Chondrocyte (in vitro differentiated cells): Measurements from ENCODE around the gene ACOXL. TPM values are rescaled to one million over a fixed set of nuclear protein-coding genes. Genes with fewer than 3 reads are reported as not detected.

Experiments used
- DNase-seq: peaks from one replicate; pipeline ENCODE4 v3.0.0; 2021; ENCODE audit warnings: mixed read lengths, low spot score
- H3K27ac Mint-ChIP-seq: one replicate; pipeline ENCODE4 v1.8.0; 2021; ENCODE audit warnings: mild to moderate bottlenecking, moderate library complexity, mixed read lengths; ENCODE audit not compliant: unreplicated experiment
- H3K27me3 Mint-ChIP-seq: 2 replicates; pipeline ENCODE4 v1.8.0; 2021; ENCODE audit warnings: low read depth, mixed read lengths
- H3K36me3 Mint-ChIP-seq: 2 replicates; pipeline ENCODE4 v1.8.0; 2021; ENCODE audit warnings: low read depth, mixed read lengths
- H3K4me1 Mint-ChIP-seq: 2 replicates; pipeline ENCODE4 v1.8.0; 2021; ENCODE audit warnings: low read depth, mild to moderate bottlenecking, mixed read lengths
- H3K4me3 Mint-ChIP-seq: one replicate; pipeline ENCODE4 v1.8.0; 2021; ENCODE audit warnings: mild to moderate bottlenecking, moderate library complexity, mixed read lengths; ENCODE audit not compliant: unreplicated experiment
- H3K9me3 Mint-ChIP-seq: 2 replicates; pipeline ENCODE4 v1.8.0; 2021; ENCODE audit warnings: low read depth, mixed read lengths
- total RNA-seq: library from RNA; stranded (reverse); gene quantifications from 3 replicates; pipeline ENCODE4 v1.2.1, GENCODE V29; 2021
- TF ChIP-seq, protein P1 (sequence below): fragments of 200-600 bp; sonication (generic); IDR thresholded peaks from 2 replicates; pipeline ENCODE4 v1.5.0; 2021; ENCODE audit warnings: antibody characterized with exemption, mild to moderate bottlenecking, moderate library complexity

Gene ACOXL
- total RNA-seq, 1 donor from 2014 or later, result not detected

DNA sequence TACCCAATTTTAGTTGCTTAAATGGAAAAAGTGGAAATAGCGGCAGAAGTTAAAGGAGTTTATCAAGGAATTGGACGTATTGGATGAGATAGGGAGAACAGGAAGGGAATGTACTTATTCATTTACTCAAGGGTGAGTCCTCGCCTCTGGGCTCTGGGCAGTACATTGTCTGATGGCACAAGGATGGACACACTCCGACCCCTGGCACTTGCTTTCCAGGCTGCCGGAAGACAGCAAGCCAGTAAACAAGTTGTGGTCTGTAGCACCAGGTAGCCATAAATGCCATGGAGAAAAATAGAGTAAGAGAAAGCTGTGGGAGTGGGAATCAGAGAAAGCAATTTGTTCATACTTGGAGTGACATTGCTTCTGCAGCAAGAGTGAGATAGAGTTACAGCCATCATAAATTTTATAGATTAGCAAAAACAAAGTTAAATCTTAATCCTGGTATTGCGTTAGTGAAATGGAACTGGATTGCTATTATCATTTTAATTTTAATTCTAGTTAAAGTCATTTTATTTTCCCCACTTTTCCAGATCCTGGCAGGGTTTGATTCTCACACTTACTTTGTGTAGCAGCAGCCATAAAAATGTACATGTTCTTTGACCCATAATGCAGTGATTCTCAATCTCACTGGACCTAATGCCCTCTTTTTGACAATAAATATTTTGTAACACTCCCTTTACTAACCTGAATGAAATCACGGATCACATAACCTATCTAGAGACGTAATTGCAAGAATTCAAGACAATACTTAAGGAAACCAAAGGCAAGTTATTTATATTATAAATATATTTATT is 252.5 kb downstream of the ACOXL start:
- no peak overlapping the region for H3K4me3 Mint-ChIP-seq
- TF ChIP-seq, protein P1, sequence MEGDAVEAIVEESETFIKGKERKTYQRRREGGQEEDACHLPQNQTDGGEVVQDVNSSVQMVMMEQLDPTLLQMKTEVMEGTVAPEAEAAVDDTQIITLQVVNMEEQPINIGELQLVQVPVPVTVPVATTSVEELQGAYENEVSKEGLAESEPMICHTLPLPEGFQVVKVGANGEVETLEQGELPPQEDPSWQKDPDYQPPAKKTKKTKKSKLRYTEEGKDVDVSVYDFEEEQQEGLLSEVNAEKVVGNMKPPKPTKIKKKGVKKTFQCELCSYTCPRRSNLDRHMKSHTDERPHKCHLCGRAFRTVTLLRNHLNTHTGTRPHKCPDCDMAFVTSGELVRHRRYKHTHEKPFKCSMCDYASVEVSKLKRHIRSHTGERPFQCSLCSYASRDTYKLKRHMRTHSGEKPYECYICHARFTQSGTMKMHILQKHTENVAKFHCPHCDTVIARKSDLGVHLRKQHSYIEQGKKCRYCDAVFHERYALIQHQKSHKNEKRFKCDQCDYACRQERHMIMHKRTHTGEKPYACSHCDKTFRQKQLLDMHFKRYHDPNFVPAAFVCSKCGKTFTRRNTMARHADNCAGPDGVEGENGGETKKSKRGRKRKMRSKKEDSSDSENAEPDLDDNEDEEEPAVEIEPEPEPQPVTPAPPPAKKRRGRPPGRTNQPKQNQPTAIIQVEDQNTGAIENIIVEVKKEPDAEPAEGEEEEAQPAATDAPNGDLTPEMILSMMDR, result no peak
- H3K9me3 Mint-ChIP-seq, result peaks cover 13% of the 10 kb centered on the region
- H3K4me1 Mint-ChIP-seq, result no peaks in the 10 kb centered on the region
- H3K27ac Mint-ChIP-seq, result no peak overlapping the region
- no peak for DNase-seq
- H3K36me3 Mint-ChIP-seq, result peaks cover 6% of the 10 kb centered on the region
- H3K27me3 Mint-ChIP-seq, result peaks cover 22% of the 10 kb centered on the region

DNA sequence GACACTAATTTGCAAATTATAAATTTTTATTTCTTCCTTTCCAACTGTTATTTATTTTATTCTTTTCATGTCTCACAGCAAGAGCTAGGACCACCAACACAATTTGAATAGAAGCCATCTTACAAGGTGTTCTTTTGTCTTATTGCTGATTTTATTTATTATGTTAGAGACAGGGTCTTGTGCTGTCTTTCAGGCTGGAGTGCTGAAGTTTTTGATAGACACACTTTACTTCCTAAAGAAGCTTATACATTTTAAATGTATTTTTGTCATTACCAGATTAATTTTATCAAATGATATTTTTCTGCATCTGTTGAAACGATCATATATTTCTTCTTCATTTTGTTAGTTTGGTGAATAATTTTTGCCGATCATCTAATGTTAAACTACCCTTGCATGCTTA is 258.1 kb downstream of the ACOXL start:
- TF ChIP-seq, protein P1, result no peak
- peaks cover 11% of the 10 kb centered on the region for H3K27me3 Mint-ChIP-seq
- H3K4me3 Mint-ChIP-seq, result no peak overlapping the region
- no peak overlapping the region for H3K27ac Mint-ChIP-seq
- peaks cover 7% of the 10 kb centered on the region for H3K36me3 Mint-ChIP-seq
- peaks cover 17% of the 10 kb centered on the region for H3K4me1 Mint-ChIP-seq
- no peak for DNase-seq
- peaks cover 29% of the 10 kb centered on the region for H3K9me3 Mint-ChIP-seq

DNA sequence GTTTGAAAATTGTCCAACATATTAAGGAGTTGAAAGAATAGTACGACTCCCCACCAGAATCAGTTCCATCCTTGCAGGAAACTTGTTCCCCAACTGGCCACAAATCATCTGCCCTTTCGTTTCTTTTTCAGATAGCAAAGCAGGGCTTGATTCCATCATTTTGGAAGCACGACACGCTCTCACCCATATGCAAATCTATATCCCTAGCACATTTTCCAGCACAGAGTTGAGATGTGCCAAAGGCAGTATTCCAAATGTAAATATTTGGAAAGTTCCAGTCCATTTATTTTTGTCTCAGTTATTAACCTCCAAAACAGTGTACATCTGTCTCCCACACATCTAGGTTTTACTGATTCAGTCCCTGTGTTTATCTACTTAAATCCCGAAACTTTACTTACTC is 259.5 kb downstream of the ACOXL start:
- Mint-ChIP-seq H3K27me3 (peaks cover 12% of the 10 kb centered on the region), H3K27ac (no peak overlapping the region), H3K4me3 (no peak overlapping the region), H3K4me1 (peaks cover 17% of the 10 kb centered on the region), H3K9me3 (peaks cover 29% of the 10 kb centered on the region), H3K36me3 (peaks cover 7% of the 10 kb centered on the region)
- TF ChIP-seq, protein P1, result no peak
- no peak for DNase-seq

GRCh38 chr2:110992886-110993285 is 260.5 kb downstream of the ACOXL start:
- no peak for DNase-seq
- peaks cover 17% of the 10 kb centered on the region for H3K27me3 Mint-ChIP-seq
- H3K4me1 Mint-ChIP-seq, result peaks cover 17% of the 10 kb centered on the region
- no peak overlapping the region for H3K27ac Mint-ChIP-seq
- H3K4me3 Mint-ChIP-seq, result no peak overlapping the region
- TF ChIP-seq, protein P1, result no peak
- peaks cover 7% of the 10 kb centered on the region for H3K36me3 Mint-ChIP-seq
- H3K9me3 Mint-ChIP-seq, result peaks cover 29% of the 10 kb centered on the region

- H3K9me3 Mint-ChIP-seq, result peaks cover 25% of the 10 kb centered on the region
- peaks cover 17% of the 10 kb centered on the region for H3K4me1 Mint-ChIP-seq
- peaks cover 6% of the 10 kb centered on the region for H3K36me3 Mint-ChIP-seq
- H3K27ac Mint-ChIP-seq, result peak overlapping the region; percentile 4
- TF ChIP-seq, protein P1, result no peak
- H3K27me3 Mint-ChIP-seq, result peaks cover 18% of the 10 kb centered on the region
- no peak for DNase-seq
- no peak overlapping the region for H3K4me3 Mint-ChIP-seq
Observed at GRCh38 chr2:110993557-110994231, 261.3 kb downstream of the ACOXL start.
